Uterus (tissue), 2 donors: ENCODE measurements around the gene SCRT2.

Source experiments
- CTCF ChIP-seq, 4 experiments: fragments of 200-600 bp in 2 of 4; fragments of 450-650 bp in 2 of 4; sonication (generic) in 2 of 4; IDR thresholded peaks; one replicate each; pipeline ENCODE4 v1.5.1; 2016 to 2019; ENCODE audit warnings: antibody characterized with exemption in 4 of 4, mild to moderate bottlenecking in 2 of 4, moderate library complexity in 1 of 4
- POLR2A ChIP-seq, 2 donors: fragments of 450-650 bp; IDR thresholded peaks; one replicate each; pipeline ENCODE4 v1.6.1; 2016; ENCODE audit warnings: antibody characterized with exemption in 2 of 2, mild to moderate bottlenecking in 1 of 2, moderate library complexity in 1 of 2

- TF ChIP-seq POLR2A (IDR thresholded peaks at IDR 0.05) (no peak), CTCF (IDR thresholded peaks at IDR 0.05) (no peak)
Observed at GRCh38 chr20:640674-641515, 34.7 kb downstream of the SCRT2 start.
